Trophoblast cell (in vitro differentiated cells and primary cell): ENCODE results near the gene MGAT4D.
"Not testable (repeated sequence)": the region's sequence is repeated elsewhere in the genome, so short reads cannot be mapped to it uniquely, and the experiment has no call there.

Experiments
- DNase-seq, 2 donors: peaks; one replicate each; pipeline ENCODE4 v3.0.0-alpha.2; 2016
- H2AFZ ChIP-seq: 2 replicates; pipeline ENCODE4 v1.6.1; 2013; ENCODE audit warnings: low read length, moderate library complexity, mild to moderate bottlenecking; ENCODE audit not compliant: insufficient read depth, poor library complexity
- H2AK5ac ChIP-seq: 2 replicates; pipeline ENCODE4 v1.6.1; 2013; ENCODE audit warnings: mild to moderate bottlenecking, low read length
- H2BK120ac ChIP-seq: 2 replicates; pipeline ENCODE4 v1.6.1; 2013; ENCODE audit warnings: low read length, mild to moderate bottlenecking, moderate library complexity; ENCODE audit not compliant: insufficient read depth, poor library complexity
- H2BK12ac ChIP-seq: 2 replicates; pipeline ENCODE4 v1.6.1; 2013; ENCODE audit warnings: mild to moderate bottlenecking, low read length, moderate library complexity
- H2BK5ac ChIP-seq: 2 replicates; pipeline ENCODE4 v1.6.1; 2013; ENCODE audit warnings: low read length, low read depth, moderate library complexity, mild to moderate bottlenecking; ENCODE audit not compliant: poor library complexity
- H3K14ac ChIP-seq: 2 replicates; pipeline ENCODE4 v1.6.1; 2013; ENCODE audit warnings: mild to moderate bottlenecking, low read length
- H3K18ac ChIP-seq: 2 replicates; pipeline ENCODE4 v1.6.1; 2013; ENCODE audit warnings: mild to moderate bottlenecking, low read length
- H3K23ac ChIP-seq: 2 replicates; pipeline ENCODE4 v1.6.1; 2013; ENCODE audit warnings: low read length
- H3K27ac ChIP-seq: 2 replicates; pipeline ENCODE4 v1.5.1; 2013; ENCODE audit warnings: low read depth, mild to moderate bottlenecking, inconsistent platforms, low read length, moderate library complexity
- H3K27me3 ChIP-seq: 2 replicates; pipeline ENCODE4 v1.6.1; 2013; ENCODE audit warnings: inconsistent platforms, mild to moderate bottlenecking, low read length, moderate library complexity; ENCODE audit not compliant: insufficient read depth
- H3K36me3 ChIP-seq, 2 experiments: 1 replicate in 1 of 2; 2 replicates in 1 of 2; pipeline ENCODE4 v1.6.1; 2013; ENCODE audit warnings: low read length in 2 of 2, mild to moderate bottlenecking in 2 of 2, moderate library complexity in 1 of 2; ENCODE audit not compliant: insufficient read depth in 2 of 2, control insufficient read depth in 1 of 2
- H3K4ac ChIP-seq: 2 replicates; pipeline ENCODE4 v1.6.1; 2013; ENCODE audit warnings: low read depth, mild to moderate bottlenecking, low read length, moderate library complexity
- H3K4me1 ChIP-seq, 2 experiments: 1 replicate in 1 of 2; 2 replicates in 1 of 2; pipeline ENCODE4 v1.6.1; 2013; ENCODE audit warnings: low read length in 2 of 2, mild to moderate bottlenecking in 2 of 2, moderate library complexity in 1 of 2; ENCODE audit not compliant: insufficient read depth in 2 of 2, control insufficient read depth in 1 of 2
- H3K4me2 ChIP-seq: 2 replicates; pipeline ENCODE4 v1.6.1; 2013; ENCODE audit warnings: inconsistent platforms, mild to moderate bottlenecking, low read length, moderate library complexity
- H3K4me3 ChIP-seq: 2 replicates; pipeline ENCODE4 v1.5.1; 2013; ENCODE audit warnings: mild to moderate bottlenecking, low read depth, low read length, inconsistent platforms
- H3K79me1 ChIP-seq: one replicate; pipeline ENCODE4 v1.6.1; 2013; ENCODE audit warnings: low read length
- H3K79me2 ChIP-seq: 2 replicates; pipeline ENCODE4 v1.6.1; 2013; ENCODE audit warnings: low read length, mild to moderate bottlenecking; ENCODE audit not compliant: control insufficient read depth, insufficient read depth, poor library complexity
- H3K9ac ChIP-seq: 2 replicates; pipeline ENCODE4 v1.6.1; 2013; ENCODE audit warnings: mild to moderate bottlenecking, low read length
- H3K9me3 ChIP-seq: 2 replicates; pipeline ENCODE4 v1.6.1; 2013; ENCODE audit warnings: low read depth, mild to moderate bottlenecking, control low read depth, inconsistent platforms, low read length; ENCODE audit not compliant: insufficient read depth
- H4K12ac ChIP-seq: 2 replicates; pipeline ENCODE4 v1.6.1; 2013; ENCODE audit warnings: low read depth, mild to moderate bottlenecking, low read length, moderate library complexity
- H4K8ac ChIP-seq: 2 replicates; pipeline ENCODE4 v1.6.1; 2013; ENCODE audit warnings: low read depth, mild to moderate bottlenecking, low read length, moderate library complexity
- H4K91ac ChIP-seq: one replicate; pipeline ENCODE4 v1.6.1; 2013; ENCODE audit warnings: low read depth, mild to moderate bottlenecking, low read length, moderate library complexity
- WGBS: extraction: QIAGEN DNeasy Blood & Tissue Kit; methylation state at CpG from one replicate; pipeline ENCODE4 v1.1.7; 2013; ENCODE audit warnings: missing lambda C conversion rate; ENCODE audit not compliant: insufficient read length, insufficient coverage; ENCODE audit errors: extremely low coverage; 5-methylcytosine and 5-hydroxymethylcytosine counted together

MGAT4D gene

GRCh38 chr4:140523370-140523856, 25.3 kb upstream of the MGAT4D start:
- no peak overlapping the region for H2BK12ac ChIP-seq
- peaks cover 4% of the 10 kb centered on the region for H3K79me2 ChIP-seq
- no peak for DNase-seq
- no peak overlapping the region for H3K23ac ChIP-seq
- WGBS = no CpG with 5 or more reads among the region's 8 CpGs
- no peak overlapping the region for H3K4ac ChIP-seq
- H3K4me2 ChIP-seq = peak overlapping the region; percentile 57
- peaks cover 0 to 2% of the 10 kb centered on the region in 2 experiments for H3K4me1 ChIP-seq
- H2AFZ ChIP-seq = peak overlapping the region; percentile 79
- no peak overlapping the region for H2AK5ac ChIP-seq
- peaks cover 5% of the 10 kb centered on the region for H3K79me1 ChIP-seq
- no peaks in the 10 kb centered on the region for H3K9me3 ChIP-seq
- no peak overlapping the region for H3K14ac ChIP-seq
- H3K36me3 ChIP-seq = peaks cover 0 to 3% of the 10 kb centered on the region in 2 experiments
- H4K8ac ChIP-seq = no peak overlapping the region
- no peak overlapping the region for H3K27ac ChIP-seq
- H4K91ac ChIP-seq = no peak overlapping the region
- H2BK120ac ChIP-seq = no peak overlapping the region
- H4K12ac ChIP-seq = no peak overlapping the region
- H3K18ac ChIP-seq = no peak overlapping the region
- H3K4me3 ChIP-seq = no peak overlapping the region
- H3K27me3 ChIP-seq = no peaks in the 10 kb centered on the region
- H2BK5ac ChIP-seq = no peak overlapping the region
- H3K9ac ChIP-seq = no peak overlapping the region

- Histone ChIP-seq H2BK5ac (no peak overlapping the region), H4K12ac (no peak overlapping the region)
- no CpG with 5 or more reads among the region's 1 CpG for WGBS
These were observed 17.3 kb upstream of the MGAT4D start for GRCh38 chr4:140515423-140515822.

GRCh38 chr4:140513765-140514164, 15.7 kb upstream of the MGAT4D start:
- not testable (repeated sequence) for H3K4me1 ChIP-seq, H3K36me3 ChIP-seq
- WGBS = no CpG with 5 or more reads among the region's 5 CpGs

More at GRCh38 chr4:140515423-140515822, 17.3 kb upstream of the MGAT4D start:
- DNase-seq = no peak
- H3K18ac ChIP-seq = no peak overlapping the region
- H2AK5ac ChIP-seq = no peak overlapping the region
- no peaks in the 10 kb centered on the region for H3K79me1 ChIP-seq
- H3K4me3 ChIP-seq = no peak overlapping the region
- H2BK120ac ChIP-seq = no peak overlapping the region
- H2AFZ ChIP-seq = no peak overlapping the region
- no peaks in the 10 kb centered on the region for H3K36me3 ChIP-seq
- no peak overlapping the region for H4K91ac ChIP-seq
- H3K9ac ChIP-seq = no peak overlapping the region
- no peaks in the 10 kb centered on the region for H3K9me3 ChIP-seq
- H3K4me2 ChIP-seq = no peak overlapping the region
- no peak overlapping the region for H2BK12ac ChIP-seq
- no peak overlapping the region for H3K4ac ChIP-seq
- H4K8ac ChIP-seq = no peak overlapping the region
- H3K4me1 ChIP-seq = no peaks in the 10 kb centered on the region
- no peak overlapping the region for H3K14ac ChIP-seq
- H3K79me2 ChIP-seq = no peaks in the 10 kb centered on the region
- H3K23ac ChIP-seq = no peak overlapping the region
- H3K27me3 ChIP-seq = no peaks in the 10 kb centered on the region
- no peak overlapping the region for H3K27ac ChIP-seq

GRCh38 chr4:140504261-140504660, 6.2 kb upstream of the MGAT4D start:
- DNase-seq = no peak
- Histone ChIP-seq H3K4me2 (no peak overlapping the region), H3K9ac (no peak overlapping the region), H3K4ac (no peak overlapping the region), H2BK120ac (no peak overlapping the region), H3K23ac (no peak overlapping the region), H3K79me2 (no peaks in the 10 kb centered on the region), H4K12ac (no peak overlapping the region), H3K18ac (no peak overlapping the region), H3K4me3 (no peak overlapping the region), H2AK5ac (no peak overlapping the region), H3K27me3 (peaks cover 4% of the 10 kb centered on the region), H3K9me3 (peaks cover 4% of the 10 kb centered on the region), H3K4me1 (no peaks in the 10 kb centered on the region), H2BK12ac (no peak overlapping the region), H2BK5ac (no peak overlapping the region), H3K79me1 (no peaks in the 10 kb centered on the region), H2AFZ (no peak overlapping the region), H4K91ac (no peak overlapping the region), H3K36me3 (no peaks in the 10 kb centered on the region), H4K8ac (no peak overlapping the region), H3K14ac (no peak overlapping the region), H3K27ac (no peak overlapping the region)

More at GRCh38 chr4:140513765-140514164, 15.7 kb upstream of the MGAT4D start:
- H4K91ac ChIP-seq, H2BK12ac ChIP-seq, H3K27me3 ChIP-seq, H3K4me3 ChIP-seq, H2AK5ac ChIP-seq, H3K18ac ChIP-seq, H3K27ac ChIP-seq, H3K4ac ChIP-seq, H4K8ac ChIP-seq, H3K9me3 ChIP-seq, H4K12ac ChIP-seq, H2AFZ ChIP-seq, DNase-seq, H3K9ac ChIP-seq, H3K79me2 ChIP-seq, H3K79me1 ChIP-seq, H3K4me2 ChIP-seq, H2BK120ac ChIP-seq, H3K23ac ChIP-seq, H2BK5ac ChIP-seq, H3K14ac ChIP-seq: not testable (repeated sequence)
